Kidney tubule cell (primary cell): ENCODE data around the gene GFOD1.
"Not testable (repeated sequence)": the region's sequence is repeated elsewhere in the genome, so short reads cannot be mapped to it uniquely, and the experiment has no call there.

Source experiments
- DNase-seq: peaks from one replicate; pipeline ENCODE4 v3.0.0-alpha.2; 2018; ENCODE audit warnings: low spot score

Gene GFOD1

GRCh38 chr6:13404228-13404891 lies 83.0 kb downstream of the GFOD1 start:
- DNase-seq = peak; percentile 72

GRCh38 chr6:13402711-13403110 lies 84.7 kb downstream of the GFOD1 start:
- DNase-seq = no peak

GRCh38 chr6:13400772-13401171 lies 86.6 kb downstream of the GFOD1 start:
- no peak for DNase-seq

- DNase-seq = no peak
These were observed 88.9 kb downstream of the GFOD1 start for GRCh38 chr6:13398421-13398994.

GRCh38 chr6:13398069-13398381 lies 89.4 kb downstream of the GFOD1 start:
- peak; percentile 77 for DNase-seq

GRCh38 chr6:13397359-13398068 lies 89.9 kb downstream of the GFOD1 start:
- peak; percentile 36 for DNase-seq

- DNase-seq = no peak
These were observed 91.1 kb downstream of the GFOD1 start for GRCh38 chr6:13396241-13396792.

GRCh38 chr6:13395272-13396237 lies 91.8 kb downstream of the GFOD1 start:
- peak; percentile 75 for DNase-seq

GRCh38 chr6:13392462-13392861 lies 94.9 kb downstream of the GFOD1 start:
- DNase-seq = no peak

- DNase-seq = no peak
These were observed 95.9 kb downstream of the GFOD1 start for GRCh38 chr6:13391537-13391936.

- no peak for DNase-seq
These were observed 96.7 kb downstream of the GFOD1 start for GRCh38 chr6:13390658-13391057.

GRCh38 chr6:13389237-13389636 lies 98.2 kb downstream of the GFOD1 start:
- DNase-seq = not testable (repeated sequence)

- DNase-seq = not testable (repeated sequence)
These were observed 98.6 kb downstream of the GFOD1 start for GRCh38 chr6:13388769-13389168.

- DNase-seq = no peak
These were observed 102.4 kb downstream of the GFOD1 start for GRCh38 chr6:13384966-13385365.

GRCh38 chr6:13384506-13384905 lies 102.9 kb downstream of the GFOD1 start:
- DNase-seq = no peak

GRCh38 chr6:13383328-13384163 lies 103.9 kb downstream of the GFOD1 start:
- peak; percentile 57 for DNase-seq

GRCh38 chr6:13380761-13381160 lies 106.6 kb downstream of the GFOD1 start:
- no peak for DNase-seq

GRCh38 chr6:13378669-13379590 lies 108.5 kb downstream of the GFOD1 start:
- no peak for DNase-seq

- no peak for DNase-seq
These were observed 110.2 kb downstream of the GFOD1 start for GRCh38 chr6:13377054-13377758.
